ENCODE measurements around the gene LACTB.

LACTB gene, protein sequence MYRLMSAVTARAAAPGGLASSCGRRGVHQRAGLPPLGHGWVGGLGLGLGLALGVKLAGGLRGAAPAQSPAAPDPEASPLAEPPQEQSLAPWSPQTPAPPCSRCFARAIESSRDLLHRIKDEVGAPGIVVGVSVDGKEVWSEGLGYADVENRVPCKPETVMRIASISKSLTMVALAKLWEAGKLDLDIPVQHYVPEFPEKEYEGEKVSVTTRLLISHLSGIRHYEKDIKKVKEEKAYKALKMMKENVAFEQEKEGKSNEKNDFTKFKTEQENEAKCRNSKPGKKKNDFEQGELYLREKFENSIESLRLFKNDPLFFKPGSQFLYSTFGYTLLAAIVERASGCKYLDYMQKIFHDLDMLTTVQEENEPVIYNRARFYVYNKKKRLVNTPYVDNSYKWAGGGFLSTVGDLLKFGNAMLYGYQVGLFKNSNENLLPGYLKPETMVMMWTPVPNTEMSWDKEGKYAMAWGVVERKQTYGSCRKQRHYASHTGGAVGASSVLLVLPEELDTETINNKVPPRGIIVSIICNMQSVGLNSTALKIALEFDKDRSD

DNA sequence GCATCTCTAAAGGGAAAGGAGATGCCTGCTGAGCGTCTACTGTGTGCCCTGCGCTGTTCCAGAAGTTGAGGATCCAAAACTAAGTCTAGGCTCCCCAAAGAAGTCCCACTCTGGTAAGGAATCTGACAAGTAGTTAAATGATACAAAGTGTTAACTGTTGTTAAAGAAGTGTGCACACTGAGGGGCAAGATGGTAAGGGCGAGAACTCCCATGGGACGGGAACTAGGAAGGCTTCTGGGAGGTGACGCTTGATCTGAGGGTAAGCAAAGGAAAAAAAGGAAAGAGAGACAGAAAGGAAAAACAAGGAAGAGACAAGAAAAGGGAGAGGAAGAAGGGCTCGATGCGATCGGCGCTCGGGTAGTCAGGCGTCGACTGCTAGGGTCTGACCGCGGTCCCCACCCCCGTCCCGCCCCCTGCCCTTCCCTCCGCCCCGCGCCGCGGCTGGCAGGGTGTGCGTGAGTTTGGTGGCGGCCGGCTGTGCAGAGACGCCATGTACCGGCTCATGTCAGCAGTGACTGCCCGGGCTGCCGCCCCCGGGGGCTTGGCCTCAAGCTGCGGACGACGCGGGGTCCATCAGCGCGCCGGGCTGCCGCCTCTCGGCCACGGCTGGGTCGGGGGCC lies at the start of gene LACTB:
TSS of gene LACTB (plus strand) at position 480 of the 620 bp plus-strand sequence. CDS start at position 491, 11 bp downstream.
- TF ChIP-seq, protein P1, sequence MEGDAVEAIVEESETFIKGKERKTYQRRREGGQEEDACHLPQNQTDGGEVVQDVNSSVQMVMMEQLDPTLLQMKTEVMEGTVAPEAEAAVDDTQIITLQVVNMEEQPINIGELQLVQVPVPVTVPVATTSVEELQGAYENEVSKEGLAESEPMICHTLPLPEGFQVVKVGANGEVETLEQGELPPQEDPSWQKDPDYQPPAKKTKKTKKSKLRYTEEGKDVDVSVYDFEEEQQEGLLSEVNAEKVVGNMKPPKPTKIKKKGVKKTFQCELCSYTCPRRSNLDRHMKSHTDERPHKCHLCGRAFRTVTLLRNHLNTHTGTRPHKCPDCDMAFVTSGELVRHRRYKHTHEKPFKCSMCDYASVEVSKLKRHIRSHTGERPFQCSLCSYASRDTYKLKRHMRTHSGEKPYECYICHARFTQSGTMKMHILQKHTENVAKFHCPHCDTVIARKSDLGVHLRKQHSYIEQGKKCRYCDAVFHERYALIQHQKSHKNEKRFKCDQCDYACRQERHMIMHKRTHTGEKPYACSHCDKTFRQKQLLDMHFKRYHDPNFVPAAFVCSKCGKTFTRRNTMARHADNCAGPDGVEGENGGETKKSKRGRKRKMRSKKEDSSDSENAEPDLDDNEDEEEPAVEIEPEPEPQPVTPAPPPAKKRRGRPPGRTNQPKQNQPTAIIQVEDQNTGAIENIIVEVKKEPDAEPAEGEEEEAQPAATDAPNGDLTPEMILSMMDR (IDR thresholded peaks at IDR 0.05; ENCODE audit: low read depth, low read length, missing control alignments) = no peak
- peak within 1 kb of the TSS; percentile 90 for H3K4me3 ChIP-seq (ENCODE audit: low read depth, low read length)
- in situ Hi-C loops (cut with HindIII; ENCODE audit: low sequenced_read_pairs) = no loop called here
- DNase-seq (ENCODE audit: low read depth) = peak; percentile 70

DNA sequence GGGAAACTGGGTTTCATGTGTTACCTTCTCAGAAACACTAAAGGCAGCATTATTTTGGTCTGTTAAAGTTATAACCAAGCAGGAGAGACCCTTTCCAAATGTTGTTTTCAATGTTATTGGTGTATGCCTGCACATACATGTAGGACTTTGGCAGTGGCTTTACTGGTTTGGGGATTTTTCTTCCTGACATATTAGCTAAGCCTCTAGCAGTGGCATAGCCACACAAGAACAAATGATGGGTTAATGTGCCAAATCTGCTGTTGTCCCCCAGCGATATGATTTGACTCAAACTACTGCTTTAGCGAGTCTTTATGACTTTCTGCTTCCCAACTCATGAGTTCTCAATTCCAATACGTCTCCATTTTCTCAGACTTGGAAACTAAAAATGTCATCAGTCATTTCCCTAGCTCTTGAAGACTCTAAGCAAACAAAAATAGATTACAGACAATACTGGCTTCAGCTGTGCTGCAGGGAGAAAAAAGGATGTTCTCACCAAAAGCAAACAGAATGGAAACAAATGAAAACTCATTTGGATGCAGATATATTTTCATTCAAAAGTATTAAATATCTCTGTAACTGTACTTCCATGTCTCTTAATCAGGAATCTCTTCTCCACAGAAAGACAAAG lies 49.5 kb upstream of the LACTB start:
- in situ Hi-C loops (cut with HindIII; ENCODE audit: low sequenced_read_pairs) = no loop called here
- TF ChIP-seq, protein P1 (IDR thresholded peaks at IDR 0.05; ENCODE audit: low read depth, low read length, missing control alignments) = no peak

DNA sequence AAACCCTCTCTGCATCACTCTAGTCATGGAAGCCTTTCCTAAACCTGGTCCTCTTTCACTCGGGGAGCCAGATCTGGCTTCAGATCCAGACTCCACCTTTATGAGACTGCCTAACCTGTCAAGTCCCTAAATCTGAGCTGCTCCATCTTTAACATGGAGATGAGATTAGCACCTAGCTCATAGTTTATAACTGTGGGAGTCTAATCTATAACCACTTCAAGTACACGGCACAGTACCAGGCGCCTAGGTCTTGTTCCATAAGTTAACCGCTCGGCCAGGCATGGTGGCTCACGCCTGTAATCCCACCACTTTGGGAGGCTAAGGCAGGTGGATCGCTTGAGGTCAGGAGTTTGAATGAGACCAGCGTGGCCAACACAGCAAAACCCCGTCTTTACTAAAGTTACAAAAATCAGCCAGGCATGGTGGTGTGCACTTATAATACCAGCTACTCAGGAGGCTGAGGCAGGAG lies 48.8 kb upstream of the LACTB start:
- no peak overlapping the region for H3K4me3 ChIP-seq (ENCODE audit: low read depth, low read length)
- no peak for DNase-seq (ENCODE audit: low read depth)
- TF ChIP-seq, protein P1 (IDR thresholded peaks at IDR 0.05; ENCODE audit: low read depth, low read length, missing control alignments) = no peak
- in situ Hi-C loops (cut with HindIII; ENCODE audit: low sequenced_read_pairs) = no loop called here

More for the DNA sequence above, 49.5 kb upstream of the LACTB start:
- DNase-seq (ENCODE audit: low read depth) = no peak
- H3K4me3 ChIP-seq (ENCODE audit: low read depth, low read length) = no peak overlapping the region

DNA sequence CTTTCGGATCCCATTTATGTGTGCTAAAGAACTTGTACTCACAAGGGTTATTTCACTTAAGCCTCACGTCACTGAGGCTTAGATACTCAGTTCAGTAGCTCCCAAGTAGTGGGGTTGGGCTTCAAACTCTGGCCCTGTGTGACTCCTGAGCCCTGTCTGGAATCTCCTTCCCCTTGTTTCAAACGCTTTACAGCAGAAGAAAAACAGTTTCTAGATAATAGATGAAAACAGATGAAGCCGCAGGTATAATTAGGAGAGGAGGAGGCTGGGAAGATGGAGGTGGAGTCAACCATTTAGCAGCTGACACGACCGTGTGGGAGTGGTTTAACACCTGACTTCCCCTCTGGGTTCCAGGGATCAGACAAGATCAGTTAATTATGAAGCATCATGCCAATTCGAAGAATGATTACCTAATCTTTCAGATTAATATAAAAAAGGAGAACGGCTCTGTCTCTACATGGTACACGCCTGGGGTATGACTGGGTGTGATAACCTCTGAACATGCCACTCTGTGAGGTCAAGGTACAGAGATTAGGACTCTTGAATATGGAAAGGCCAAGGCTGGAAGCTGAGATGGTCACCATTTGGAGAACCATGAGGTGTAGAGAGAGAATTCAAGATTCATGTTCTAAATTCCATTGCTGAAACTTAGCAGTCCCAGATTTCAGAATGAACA lies 48.0 kb upstream of the LACTB start:
- TF ChIP-seq, protein P1 (IDR thresholded peaks at IDR 0.05; ENCODE audit: low read depth, low read length, missing control alignments) = no peak
- DNase-seq (ENCODE audit: low read depth) = no peak
- no peak overlapping the region for H3K4me3 ChIP-seq (ENCODE audit: low read depth, low read length)
- in situ Hi-C loops (cut with HindIII; ENCODE audit: low sequenced_read_pairs) = no loop called here

GRCh38 chr15:63075015-63075983 lies 46.4 kb upstream of the LACTB start:
- in situ Hi-C loops (cut with HindIII; ENCODE audit: low sequenced_read_pairs) = no loop called here
- TF ChIP-seq, protein P1 (IDR thresholded peaks at IDR 0.05; ENCODE audit: low read depth, low read length, missing control alignments) = no peak
- H3K4me3 ChIP-seq (ENCODE audit: low read depth, low read length) = no peak overlapping the region
- no peak for DNase-seq (ENCODE audit: low read depth)

Measured in astrocyte of the cerebellum (primary cell).